GM18907 (cell line): Measurements from ENCODE around the gene FAM171A2.
"Not testable (repeated sequence)": the region's sequence is repeated elsewhere in the genome, so short reads cannot be mapped to it uniquely, and the experiment has no call there.

Experiments used
- ATAC-seq: cut with Tn5 transposase; IDR thresholded peaks from one replicate; pipeline ENCODE4 v1.9.1; 2021; ENCODE audit warnings: mild to moderate bottlenecking, moderate library complexity; ENCODE audit not compliant: unreplicated experiment

FAM171A2 gene

DNA sequence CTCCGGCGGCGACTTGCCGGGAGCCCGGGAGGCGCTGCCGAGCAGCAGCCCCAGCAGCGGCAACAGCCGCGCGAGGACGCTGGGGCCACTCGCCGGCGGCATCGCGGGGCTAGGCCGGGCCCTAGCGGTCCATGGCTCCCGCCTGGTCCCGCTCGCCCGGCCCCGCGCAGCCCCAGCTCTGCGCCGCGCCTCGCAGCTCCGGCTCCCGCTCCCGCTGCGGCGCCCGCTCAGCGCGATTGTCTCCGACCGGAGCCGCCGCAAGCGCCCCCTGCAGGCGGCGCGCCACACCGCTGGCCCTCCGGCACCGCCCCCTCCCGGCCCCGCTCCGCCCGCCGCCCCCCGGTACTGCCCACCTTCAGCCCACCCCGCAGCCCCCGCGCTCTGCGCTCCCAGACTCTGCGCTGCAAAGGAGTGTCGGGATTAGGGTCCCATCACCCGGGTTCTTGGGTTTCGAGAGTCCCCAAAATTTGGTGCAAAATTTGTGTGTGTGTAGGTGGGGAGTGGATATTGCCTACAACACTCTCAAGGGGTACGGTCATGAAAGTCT lies at the start of gene FAM171A2:
TSS of gene FAM171A2 (minus strand) at position 241 of the 547 bp plus-strand sequence. CDS start at position 102, 139 bp downstream.
- peak; percentile 46 for ATAC-seq

DNA sequence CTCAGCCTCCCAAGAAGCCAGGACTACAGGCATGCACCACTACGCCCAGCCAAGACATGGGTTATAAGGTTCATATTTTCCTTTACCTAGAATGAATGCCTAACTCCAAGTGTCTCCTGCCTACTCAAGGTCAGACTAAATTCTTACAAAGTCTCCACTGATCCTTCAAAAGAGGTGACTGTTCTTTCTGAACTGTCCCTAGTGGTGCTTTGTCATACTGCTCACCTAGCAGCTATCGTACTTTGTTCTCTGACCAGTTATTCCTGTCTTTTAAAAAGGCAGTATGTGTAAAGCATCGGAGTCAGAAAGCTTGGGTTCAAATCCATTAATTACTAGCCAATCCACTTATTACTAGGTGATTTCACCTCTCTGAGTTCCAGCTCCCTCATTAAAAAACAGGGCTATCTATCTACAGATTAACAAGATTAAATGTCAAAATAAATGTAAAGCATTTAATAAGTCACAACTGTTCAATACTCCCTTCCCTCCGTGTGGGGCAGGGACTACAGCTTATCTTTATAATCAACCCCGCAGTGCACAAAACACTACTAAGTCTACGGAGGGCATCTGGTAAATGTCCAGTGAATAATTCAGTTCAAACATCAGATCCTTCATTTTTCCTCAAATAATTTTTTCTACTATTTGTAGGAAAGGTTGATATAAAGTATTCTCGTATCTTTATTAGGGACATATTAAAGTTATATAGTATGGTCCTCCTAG lies 45.8 kb upstream of the FAM171A2 start:
- ATAC-seq, result no peak

DNA sequence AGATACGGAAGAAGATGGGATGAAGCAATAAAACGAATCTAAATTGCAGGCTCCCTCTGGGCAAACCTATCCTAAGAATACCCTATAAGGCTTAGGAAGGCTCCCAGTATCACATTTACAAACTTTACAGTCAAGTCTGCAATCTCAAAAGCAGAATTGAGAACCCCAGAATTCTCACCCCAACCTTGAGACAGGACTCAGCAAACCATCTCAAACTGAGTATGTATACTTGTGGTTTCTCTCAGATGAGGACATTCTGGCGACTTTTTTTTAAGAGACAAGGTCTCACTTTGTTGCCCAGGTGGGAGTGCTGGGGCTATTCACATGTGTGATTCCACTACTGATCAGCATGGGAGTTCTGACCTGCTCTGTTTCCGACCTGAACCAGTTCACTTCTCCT lies 45.1 kb upstream of the FAM171A2 start:
- no peak for ATAC-seq

DNA sequence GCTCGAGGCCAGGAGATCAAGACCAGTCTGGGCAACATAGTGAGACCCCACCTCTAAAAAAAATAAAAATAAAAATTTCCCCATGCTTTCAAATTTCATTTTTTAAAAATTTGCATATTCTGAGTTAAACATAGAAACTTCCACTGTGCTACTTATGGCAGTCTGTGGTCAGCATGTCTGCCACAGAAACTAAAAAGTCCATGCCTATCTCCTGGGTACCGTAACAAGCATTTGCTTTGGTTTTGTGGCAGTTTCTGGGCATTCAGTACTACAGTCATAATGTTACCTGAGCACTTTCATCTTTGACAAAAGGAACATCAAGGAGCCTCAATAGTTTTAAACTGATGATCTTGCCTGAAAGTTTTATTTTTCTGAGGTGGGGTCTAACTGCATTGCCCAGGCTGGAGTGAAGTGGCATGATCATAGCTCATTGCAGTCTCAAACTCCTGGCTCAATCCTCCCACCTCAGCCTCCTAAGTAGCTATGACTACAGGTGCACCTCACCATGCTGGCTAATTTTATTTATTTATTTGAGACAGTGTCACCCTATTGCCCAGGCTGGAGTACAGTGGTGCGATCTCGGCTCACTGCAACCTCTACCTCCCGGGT lies 39.0 kb upstream of the FAM171A2 start:
- peak; percentile 74 for ATAC-seq

DNA sequence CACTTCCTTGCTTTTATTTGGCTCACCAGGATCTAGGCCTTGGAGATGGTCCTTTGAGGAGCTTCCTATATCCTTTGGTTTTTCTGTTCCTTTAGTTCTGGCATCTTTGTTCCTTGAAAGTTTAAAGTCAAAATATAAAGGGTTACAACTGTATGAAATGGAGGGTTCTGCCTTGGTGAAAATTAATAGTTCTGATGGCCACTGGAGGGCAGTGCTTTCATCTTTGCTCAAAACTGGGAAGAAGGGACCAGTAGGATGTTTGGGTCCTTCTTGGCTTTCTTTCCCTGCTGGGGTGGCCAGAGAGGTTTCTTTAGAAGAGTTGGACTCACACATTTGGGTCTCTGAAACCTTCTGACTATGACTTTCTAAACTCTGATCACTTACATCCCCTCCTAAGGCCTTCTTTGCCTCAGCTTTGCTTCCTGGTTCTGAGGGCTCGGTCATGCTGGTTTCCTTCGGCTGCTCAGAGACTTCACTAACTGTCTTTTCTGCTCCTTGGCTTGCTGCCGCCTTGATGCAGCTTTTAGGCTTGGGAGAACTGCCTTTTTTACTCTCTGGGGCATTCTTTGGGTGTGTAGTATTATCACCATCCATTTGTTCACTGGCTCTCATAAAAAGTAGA lies 36.7 kb upstream of the FAM171A2 start:
- no peak for ATAC-seq

DNA sequence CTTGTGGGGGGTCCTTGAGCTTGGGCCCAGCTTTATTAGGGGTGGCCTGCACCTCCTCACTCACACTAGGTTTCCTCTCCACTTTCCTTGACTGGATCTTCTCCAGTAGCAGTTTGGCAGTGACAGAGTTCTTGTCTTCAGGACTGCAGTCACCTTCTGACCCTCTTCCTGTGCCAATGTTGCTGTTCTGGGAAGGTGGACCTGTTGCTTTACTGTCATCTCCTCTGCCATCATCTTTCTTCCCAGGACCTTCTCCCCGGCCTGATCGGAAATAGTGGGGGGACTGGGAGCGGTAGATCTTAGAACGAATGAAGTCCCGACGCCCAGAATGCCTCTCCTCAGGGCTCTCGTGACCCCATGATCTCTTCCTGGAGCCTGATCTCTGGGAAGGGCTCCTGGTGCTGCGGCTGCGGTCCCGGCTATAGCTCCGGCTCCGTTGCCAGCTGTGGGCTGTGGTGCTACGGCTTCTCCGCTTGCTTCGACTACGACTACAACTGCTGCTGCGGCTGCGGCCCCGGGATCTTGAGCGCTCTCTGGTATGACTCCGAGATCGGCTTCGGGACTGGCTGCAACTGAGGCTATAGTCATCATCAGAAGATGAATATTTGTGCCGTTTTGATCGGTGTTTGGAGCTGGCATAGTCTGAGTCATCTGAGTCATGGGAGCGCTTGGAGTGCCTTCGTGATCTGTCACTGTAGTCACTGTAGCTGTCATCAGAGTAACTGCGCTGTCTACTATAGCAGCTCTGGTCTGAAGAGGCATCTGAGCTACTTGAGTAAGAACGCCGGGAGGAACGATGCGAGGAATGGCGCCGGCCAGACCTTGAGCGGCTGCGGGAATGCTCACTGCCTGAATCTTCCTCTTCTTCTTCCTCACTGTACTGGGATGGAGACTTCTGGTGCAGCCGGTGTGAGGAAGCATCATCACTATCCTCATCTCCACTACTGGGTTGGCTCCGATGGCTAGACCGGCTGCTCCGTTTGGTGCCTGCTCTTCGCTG lies 35.3 kb upstream of the FAM171A2 start:
- ATAC-seq, result no peak

DNA sequence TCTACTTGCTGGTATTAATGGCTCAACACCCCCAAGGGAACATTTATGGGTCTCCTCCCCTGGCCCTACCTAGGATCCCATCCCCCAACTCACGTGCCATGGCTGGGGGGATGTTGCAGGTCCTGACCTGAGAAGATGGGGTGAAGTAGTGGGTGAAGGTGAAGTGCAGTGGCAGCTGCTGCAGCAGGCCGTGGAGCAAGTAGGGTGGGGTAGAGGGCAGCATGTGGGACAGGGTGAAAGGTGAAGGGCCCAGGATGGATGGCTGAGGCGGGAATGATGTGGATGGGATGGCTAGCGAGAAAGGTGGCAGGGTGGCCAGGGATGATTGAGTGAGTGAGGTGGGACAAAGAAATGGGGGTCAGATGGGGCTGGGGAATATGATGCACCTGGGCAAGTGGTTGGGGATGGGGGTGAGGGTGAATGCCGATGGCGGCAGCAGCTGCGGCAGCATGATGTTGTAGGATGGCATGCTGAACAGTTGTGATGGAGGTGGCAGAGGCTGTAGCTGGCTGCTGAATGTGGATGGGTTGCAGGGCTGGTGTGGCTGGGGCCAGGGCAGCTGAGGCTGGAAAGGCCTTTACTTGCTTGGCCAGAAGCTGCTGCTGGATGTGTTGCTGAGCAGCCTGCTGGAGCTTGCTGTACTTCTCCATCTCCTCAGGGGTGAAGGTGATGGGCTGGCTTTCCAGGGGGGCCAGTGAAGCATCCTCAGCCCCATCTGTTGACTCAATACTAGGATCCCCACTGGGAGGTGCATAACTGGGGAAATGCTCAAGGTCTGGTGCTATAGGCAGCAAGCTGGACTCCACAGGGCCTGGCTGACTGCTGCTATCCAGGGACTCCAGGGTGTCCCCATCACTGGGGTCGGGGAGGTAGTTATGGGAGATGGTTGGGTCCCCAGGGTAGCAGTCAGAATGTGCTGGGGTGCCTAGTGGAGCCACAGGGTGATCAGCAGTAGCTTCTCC lies 34.1 kb upstream of the FAM171A2 start:
- ATAC-seq, result no peak

DNA sequence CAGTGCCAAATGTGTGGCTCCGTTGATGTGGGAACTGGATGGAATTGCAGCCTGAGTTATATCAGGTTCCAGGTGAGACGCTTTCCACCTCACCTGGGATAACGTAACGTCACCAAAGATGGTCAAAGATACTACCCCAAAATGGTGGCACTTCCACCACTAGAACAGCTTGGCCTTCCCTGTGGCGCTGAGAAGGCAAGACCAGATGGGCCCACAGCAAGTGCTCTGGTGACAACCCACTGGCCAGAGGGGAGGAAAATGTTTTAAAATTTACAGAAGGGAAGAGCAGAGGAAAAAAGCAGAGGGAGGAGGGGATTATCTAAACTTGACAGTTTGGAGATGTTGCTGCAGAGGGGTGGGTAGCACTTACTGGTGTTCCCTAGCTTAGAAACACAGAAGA lies 33.3 kb upstream of the FAM171A2 start:
- ATAC-seq, result no peak

DNA sequence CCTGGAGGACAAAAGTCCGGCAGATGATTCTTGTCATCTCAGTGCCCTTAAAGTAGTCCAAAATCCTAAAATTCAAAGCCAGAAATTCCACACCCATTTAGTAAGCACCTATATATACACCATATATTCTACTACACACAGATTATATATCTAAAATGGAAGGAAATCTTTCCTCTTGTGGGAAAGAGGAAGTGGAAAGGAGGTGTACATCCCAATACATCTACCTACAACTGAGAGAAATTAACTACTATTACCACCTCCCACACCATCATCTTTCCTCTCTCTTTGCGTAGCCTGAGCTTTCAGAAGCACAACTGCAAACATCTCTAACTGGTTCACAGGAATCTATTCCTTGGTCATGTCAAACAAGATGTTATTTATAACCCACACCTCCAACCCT lies 31.2 kb upstream of the FAM171A2 start:
- ATAC-seq, result no peak

DNA sequence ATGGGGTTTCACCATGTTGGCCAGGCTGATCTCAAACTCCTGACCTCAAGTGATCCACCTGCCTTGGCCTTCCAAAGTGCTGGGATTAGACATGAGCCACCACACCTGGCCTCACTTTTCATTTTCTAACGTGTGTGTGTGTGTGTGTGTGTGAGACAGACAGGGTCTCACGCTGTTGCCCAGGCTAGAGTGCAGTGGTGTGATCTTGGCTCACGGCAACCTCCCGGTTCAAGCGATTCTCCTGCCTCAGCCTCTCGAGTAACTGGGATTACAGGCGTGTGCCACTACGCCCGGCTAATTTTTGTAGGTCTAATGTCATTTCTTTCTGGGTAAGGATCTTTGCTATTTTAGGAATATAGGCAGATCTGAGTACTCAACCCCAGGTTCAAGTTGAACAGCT lies 30.5 kb upstream of the FAM171A2 start:
- ATAC-seq, result not testable (repeated sequence)

DNA sequence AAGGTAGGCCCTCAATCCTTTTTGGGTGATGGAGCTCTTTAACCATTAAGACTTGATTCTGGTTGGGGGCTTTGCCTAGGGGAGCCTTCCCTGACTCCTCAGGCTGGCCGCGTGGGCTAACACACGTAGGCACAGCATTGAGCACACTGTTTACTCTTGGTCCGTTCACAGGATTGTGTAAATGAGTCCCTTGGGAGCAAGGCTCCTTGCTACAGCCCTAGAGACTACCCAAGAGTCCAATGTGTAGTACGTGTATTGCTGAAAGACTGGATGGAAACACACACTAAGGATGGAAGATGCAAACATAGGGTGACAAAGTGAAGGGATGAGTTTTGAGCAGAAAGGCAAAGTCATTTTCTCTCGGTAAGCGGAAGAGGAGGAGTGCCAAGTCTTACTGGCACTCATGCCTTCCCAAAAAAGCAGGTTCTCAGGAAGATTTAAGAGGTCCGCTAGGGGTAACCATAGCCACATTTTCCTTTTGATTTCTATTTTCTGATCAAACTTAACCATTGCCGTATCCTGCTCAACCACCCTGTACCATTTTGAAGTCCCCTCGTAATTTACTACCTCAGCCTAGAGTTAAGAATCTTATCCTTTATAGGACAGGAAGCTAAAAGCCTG lies 26.7 kb upstream of the FAM171A2 start:
- no peak for ATAC-seq

DNA sequence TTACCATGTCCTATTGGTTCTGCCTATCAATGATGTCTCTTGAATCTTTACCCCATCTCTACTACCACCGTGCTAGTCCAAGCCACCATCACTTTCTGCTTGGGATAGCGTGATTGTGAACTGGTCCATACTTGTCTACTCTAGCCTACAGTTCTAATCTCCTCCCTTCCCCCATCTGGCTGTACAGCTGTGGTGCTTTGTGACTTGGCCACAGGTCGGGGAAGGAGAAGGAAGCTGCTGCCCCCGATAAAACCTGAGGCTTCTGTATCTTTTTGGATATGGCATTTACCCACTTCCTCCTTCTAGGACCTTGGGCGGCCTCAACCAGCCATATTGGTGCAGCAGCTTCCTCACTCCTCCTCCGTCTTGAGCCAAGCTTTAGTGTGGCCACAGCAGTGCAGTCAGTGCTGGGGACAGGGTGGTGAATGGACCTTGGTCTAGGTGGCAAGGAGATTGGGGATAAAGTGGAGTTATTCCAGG lies 26.1 kb upstream of the FAM171A2 start:
- ATAC-seq, result no peak

DNA sequence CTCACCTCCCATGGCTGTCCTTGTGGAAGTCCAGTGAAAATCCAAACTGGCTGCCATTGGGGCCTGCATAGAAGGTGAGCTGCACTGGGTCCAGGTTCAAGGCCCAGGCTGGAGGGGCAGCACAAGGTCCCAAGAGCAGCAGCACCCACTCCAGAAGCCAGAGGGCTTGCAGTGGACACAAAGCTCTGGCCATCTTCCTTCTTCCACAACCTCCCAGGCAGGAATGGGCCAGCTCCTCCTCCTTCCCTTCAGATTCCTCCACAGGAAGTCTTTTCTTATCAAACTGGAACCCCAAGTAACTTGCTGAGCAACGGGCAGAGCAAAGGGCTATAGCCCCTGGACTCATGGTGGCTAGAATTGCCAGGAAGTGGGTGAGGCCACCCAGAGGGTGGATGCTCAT lies 25.6 kb upstream of the FAM171A2 start, which contains the start of gene ITGA2B:
TSS of gene ITGA2B (minus strand) at position 369 of the 400 bp plus-strand sequence. CDS start at position 193, 176 bp downstream.
- ATAC-seq, result no peak

DNA sequence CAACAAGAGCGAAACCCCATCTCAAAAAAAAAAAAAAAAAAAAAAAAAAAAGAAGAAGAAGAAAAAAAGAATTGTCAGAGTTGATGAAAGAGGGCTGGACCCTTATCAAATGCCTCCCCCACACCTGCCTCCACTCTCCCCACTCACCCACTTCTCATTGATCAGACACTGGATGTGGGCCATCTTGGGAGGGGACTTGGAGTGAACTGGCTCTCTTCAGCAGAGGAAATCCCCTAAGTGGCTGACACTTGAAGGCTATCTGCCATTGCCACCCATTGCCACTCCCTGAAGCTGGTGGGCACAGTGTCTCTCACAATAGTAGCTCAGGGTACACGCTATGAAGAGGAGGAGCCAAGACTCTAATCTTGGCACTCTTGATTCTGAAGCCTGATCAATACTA lies 24.2 kb upstream of the FAM171A2 start:
- no peak for ATAC-seq

DNA sequence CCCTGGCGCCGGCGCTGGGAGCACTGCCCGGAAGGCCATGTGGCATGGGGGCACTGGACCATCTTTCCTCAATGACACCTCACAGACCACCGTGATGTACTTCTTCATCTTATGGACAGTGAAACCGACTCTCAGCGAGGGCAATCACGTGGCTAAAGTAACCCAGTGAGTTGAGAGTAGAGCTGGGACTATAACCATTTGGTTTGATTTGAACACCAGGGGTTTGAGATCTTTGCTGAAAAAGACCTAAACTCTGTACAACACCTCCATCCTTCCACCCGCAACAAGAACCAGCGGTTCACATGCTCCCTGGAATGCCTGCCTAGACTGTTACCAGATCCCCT lies 22.5 kb upstream of the FAM171A2 start:
- ATAC-seq, result no peak

DNA sequence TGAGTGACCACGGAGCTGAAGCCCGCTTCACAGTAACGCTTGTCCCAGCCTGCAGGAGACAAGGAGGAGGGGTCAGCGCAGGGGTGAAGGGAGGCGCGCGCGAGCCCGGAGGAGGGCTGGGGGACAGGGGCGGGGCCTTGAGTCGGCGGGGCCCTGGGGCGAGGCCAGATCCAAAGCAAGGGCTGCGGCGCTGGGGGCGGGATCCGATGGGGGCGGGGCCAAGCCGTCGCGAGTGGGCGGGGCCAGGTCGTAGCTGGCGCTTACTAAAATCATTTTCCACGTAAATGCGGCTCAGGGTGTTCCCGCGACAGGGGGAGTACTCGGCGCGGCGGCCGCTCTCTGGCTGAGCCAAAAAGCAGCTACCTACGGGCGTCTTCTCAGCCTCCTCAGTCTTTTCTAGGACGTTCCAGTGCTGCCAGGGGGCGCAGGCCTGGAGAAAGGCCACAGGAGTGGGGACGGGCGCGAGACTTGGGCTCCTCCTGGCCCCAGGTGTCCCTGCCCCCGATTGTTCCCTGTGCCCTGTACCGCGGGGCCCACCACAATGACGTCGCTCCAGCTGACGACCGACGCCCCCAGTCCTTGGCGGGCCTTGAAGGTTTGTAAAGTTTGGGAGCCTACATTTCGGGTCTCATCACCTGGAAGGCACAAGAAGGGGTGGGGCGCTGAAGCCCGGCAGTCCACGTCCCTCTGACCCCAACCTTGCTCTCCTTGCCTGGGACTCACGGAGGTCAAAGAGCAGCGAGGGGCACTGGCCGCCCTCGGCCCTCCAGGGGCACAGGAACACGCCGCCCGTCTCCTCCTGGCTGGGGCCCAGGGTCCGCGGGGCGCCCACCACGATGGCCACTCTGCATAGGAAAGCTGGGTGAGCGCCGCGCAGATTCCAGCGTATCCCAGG lies 21.9 kb upstream of the FAM171A2 start:
- peak; percentile 50 for ATAC-seq

DNA sequence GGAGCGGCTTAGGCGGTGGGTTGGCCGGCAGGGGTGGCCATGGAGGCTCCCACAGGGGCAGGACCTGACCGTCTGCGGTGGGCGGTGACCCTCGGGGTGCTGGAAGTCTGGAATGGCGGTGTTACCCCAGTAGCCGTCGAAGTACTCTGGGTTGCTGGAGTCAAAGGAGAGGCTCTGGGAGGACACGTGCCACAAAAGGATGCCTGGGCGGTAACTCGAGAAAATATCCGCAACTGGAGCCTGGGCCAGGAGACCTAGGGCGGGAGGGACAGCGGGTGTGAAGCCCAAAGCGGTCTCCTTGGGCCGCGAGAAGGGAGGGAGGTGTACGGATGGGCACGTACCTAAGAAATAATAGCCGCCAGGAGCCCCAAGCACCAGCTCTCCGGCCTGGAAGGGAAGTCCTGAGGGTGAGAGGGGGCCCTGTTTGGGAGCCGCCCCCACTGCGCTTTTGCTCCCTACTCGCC lies 21.2 kb upstream of the FAM171A2 start:
- ATAC-seq, result no peak

DNA sequence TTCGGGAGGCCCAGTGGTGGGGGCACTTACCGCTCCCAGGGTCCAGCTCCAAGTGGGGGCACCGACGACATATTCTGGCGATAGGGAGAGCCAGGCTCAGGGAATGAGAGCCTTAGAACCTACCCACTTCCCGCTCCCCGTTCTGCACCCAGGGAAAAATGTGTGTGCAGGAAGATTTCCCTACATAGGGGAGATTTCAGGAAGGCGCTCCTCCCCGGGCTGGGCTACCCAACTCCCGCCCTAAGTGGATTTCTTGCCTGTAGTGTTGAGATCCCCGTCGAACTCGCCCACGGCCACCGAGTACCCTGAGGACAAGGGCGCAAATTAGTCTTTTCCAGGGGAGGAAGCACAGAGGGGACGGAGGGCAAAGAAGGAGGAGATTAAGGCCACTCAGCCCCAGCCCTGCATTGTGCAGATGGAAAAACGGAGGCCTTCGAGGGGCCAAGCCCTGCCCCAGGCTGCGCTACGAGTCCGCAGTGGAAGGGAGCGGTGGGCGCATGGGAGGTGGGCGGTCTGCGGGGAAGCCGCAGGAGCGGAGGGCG lies 20.7 kb upstream of the FAM171A2 start:
- ATAC-seq, result no peak
